Measurements from ENCODE around the gene AKT1S1. TPM values are rescaled to one million over a fixed set of nuclear protein-coding genes. Genes with fewer than 3 reads are reported as not detected.

AKT1S1 gene
- total and polyA plus RNA-seq, 2 of the 13 experiments (the other 11 are each of a cell fraction or from before 2014, with no cell fraction given): 13.5 to 27.8 TPM

DNA sequence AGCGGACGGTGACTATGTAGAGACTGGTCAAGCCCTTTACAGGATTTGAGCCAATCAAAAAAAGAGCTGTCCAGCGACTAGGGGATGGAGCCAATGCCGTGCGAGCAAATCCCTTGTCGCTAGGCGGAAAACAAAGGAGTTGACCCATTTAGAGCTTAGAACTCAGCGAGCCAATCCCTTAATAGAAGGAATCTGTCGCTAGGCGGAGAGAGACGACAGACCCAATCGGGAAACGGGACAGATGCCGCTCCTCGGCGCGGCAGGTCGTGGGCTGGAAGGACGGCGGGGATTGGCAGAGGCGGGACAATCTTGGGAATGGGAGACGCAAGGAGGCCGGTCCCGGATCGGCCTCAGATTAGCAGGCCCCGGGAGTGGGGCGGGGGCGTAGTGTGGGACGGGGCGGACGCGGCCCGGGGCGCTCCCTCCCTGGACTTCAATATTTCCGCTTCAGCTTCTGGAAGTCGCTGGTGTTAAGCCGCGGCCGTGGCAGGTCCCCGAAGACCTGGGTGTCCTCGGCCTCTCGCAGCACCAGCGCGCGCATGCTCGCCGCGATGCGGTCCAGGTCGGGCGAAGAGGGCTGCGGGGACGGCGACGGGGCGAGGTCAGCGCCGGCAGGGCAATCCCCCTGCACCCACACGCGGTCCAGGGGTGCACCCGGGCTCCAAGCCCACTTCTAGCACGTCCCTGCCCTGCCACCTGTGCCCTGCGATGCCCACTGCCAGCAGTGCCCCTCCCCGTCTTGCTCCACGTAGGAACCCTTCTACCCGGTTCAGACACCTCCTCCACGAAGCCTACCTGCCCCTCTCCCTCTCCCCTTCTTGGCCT, 7.5 kb downstream of the AKT1S1 start (continued):
- TF ChIP-seq TBL1XR1 (IDR thresholded peaks at IDR 0.05; ENCODE audit: borderline replicate concordance, low read length, partially characterized antibody): no peak
- TF ChIP-seq EHMT2 (IDR thresholded peaks at IDR 0.05; ENCODE audit: borderline replicate concordance, low read depth, low read length): no peak; the same call in 1 of the 2 replicates
- TF ChIP-seq, protein P1, sequence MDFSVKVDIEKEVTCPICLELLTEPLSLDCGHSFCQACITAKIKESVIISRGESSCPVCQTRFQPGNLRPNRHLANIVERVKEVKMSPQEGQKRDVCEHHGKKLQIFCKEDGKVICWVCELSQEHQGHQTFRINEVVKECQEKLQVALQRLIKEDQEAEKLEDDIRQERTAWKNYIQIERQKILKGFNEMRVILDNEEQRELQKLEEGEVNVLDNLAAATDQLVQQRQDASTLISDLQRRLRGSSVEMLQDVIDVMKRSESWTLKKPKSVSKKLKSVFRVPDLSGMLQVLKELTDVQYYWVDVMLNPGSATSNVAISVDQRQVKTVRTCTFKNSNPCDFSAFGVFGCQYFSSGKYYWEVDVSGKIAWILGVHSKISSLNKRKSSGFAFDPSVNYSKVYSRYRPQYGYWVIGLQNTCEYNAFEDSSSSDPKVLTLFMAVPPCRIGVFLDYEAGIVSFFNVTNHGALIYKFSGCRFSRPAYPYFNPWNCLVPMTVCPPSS (IDR thresholded peaks at IDR 0.05): no peak
- no peak for TF ChIP-seq ZNF75D (CRISPR knock-in tag; IDR thresholded peaks at IDR 0.05; ENCODE audit: borderline replicate concordance)
- no peak for TF ChIP-seq GTF3A (CRISPR knock-in tag; conservative IDR thresholded peaks at IDR 0.05)
- no peak for TF ChIP-seq SYNCRIP (IDR thresholded peaks at IDR 0.05; ENCODE audit: insufficient read depth, low read depth, low read length)
- no peak for TF ChIP-seq SOX13 (IDR thresholded peaks at IDR 0.05)
- TF ChIP-seq SOX13 (CRISPR knock-in tag; conservative IDR thresholded peaks at IDR 0.05 in 1 of 2, IDR thresholded peaks at IDR 0.05 in 1 of 2): peak in 1 of 2 experiments; percentile 41; a peak in 1 of 4 replicates
- TF ChIP-seq, protein P2, sequence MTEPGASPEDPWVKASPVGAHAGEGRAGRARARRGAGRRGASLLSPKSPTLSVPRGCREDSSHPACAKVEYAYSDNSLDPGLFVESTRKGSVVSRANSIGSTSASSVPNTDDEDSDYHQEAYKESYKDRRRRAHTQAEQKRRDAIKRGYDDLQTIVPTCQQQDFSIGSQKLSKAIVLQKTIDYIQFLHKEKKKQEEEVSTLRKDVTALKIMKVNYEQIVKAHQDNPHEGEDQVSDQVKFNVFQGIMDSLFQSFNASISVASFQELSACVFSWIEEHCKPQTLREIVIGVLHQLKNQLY (CRISPR knock-in tag; IDR thresholded peaks at IDR 0.05): no peak
- 0 out of 2 replicates have a peak, but pooled peaks have one; percentile 61 for TF ChIP-seq SNAI1 (CRISPR knock-in tag; IDR thresholded peaks at IDR 0.05; ENCODE audit: borderline replicate concordance)
- peak; percentile 53 for TF ChIP-seq POGZ (CRISPR knock-in tag; IDR thresholded peaks at IDR 0.05)
- no peak for TF ChIP-seq NFIC (IDR thresholded peaks at IDR 0.05; ENCODE audit: low read length)
- peak; percentile 79; the same call in 1 of the 2 replicates for TF ChIP-seq HIVEP1 (CRISPR knock-in tag; IDR thresholded peaks at IDR 0.05)
- TF ChIP-seq, protein P3, sequence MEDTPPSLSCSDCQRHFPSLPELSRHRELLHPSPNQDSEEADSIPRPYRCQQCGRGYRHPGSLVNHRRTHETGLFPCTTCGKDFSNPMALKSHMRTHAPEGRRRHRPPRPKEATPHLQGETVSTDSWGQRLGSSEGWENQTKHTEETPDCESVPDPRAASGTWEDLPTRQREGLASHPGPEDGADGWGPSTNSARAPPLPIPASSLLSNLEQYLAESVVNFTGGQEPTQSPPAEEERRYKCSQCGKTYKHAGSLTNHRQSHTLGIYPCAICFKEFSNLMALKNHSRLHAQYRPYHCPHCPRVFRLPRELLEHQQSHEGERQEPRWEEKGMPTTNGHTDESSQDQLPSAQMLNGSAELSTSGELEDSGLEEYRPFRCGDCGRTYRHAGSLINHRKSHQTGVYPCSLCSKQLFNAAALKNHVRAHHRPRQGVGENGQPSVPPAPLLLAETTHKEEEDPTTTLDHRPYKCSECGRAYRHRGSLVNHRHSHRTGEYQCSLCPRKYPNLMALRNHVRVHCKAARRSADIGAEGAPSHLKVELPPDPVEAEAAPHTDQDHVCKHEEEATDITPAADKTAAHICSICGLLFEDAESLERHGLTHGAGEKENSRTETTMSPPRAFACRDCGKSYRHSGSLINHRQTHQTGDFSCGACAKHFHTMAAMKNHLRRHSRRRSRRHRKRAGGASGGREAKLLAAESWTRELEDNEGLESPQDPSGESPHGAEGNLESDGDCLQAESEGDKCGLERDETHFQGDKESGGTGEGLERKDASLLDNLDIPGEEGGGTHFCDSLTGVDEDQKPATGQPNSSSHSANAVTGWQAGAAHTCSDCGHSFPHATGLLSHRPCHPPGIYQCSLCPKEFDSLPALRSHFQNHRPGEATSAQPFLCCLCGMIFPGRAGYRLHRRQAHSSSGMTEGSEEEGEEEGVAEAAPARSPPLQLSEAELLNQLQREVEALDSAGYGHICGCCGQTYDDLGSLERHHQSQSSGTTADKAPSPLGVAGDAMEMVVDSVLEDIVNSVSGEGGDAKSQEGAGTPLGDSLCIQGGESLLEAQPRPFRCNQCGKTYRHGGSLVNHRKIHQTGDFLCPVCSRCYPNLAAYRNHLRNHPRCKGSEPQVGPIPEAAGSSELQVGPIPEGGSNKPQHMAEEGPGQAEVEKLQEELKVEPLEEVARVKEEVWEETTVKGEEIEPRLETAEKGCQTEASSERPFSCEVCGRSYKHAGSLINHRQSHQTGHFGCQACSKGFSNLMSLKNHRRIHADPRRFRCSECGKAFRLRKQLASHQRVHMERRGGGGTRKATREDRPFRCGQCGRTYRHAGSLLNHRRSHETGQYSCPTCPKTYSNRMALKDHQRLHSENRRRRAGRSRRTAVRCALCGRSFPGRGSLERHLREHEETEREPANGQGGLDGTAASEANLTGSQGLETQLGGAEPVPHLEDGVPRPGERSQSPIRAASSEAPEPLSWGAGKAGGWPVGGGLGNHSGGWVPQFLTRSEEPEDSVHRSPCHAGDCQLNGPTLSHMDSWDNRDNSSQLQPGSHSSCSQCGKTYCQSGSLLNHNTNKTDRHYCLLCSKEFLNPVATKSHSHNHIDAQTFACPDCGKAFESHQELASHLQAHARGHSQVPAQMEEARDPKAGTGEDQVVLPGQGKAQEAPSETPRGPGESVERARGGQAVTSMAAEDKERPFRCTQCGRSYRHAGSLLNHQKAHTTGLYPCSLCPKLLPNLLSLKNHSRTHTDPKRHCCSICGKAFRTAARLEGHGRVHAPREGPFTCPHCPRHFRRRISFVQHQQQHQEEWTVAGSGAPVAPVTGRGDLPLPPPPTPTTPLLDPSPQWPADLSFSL (CRISPR knock-in tag; IDR thresholded peaks at IDR 0.05): no peak
- TF ChIP-seq, protein P4, sequence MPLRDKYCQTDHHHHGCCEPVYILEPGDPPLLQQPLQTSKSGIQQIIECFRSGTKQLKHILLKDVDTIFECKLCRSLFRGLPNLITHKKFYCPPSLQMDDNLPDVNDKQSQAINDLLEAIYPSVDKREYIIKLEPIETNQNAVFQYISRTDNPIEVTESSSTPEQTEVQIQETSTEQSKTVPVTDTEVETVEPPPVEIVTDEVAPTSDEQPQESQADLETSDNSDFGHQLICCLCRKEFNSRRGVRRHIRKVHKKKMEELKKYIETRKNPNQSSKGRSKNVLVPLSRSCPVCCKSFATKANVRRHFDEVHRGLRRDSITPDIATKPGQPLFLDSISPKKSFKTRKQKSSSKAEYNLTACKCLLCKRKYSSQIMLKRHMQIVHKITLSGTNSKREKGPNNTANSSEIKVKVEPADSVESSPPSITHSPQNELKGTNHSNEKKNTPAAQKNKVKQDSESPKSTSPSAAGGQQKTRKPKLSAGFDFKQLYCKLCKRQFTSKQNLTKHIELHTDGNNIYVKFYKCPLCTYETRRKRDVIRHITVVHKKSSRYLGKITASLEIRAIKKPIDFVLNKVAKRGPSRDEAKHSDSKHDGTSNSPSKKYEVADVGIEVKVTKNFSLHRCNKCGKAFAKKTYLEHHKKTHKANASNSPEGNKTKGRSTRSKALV (CRISPR knock-in tag; IDR thresholded peaks at IDR 0.05): no peak
- no peak for TF ChIP-seq MBD4 (IDR thresholded peaks at IDR 0.05; ENCODE audit: borderline replicate concordance, low read length)
- TF ChIP-seq ZNF598 (CRISPR knock-in tag; IDR thresholded peaks at IDR 0.05; ENCODE audit: borderline replicate concordance): no peak
- no peak for TF ChIP-seq ZNF224 (CRISPR knock-in tag; IDR thresholded peaks at IDR 0.05)
